Panc1 (cell line): ENCODE data around the gene KAT6B. TPM values are rescaled to one million over a fixed set of nuclear protein-coding genes. Genes with fewer than 3 reads are reported as not detected.

Experiments used
- ATAC-seq: fragments of 200-7000 bp; cut with Tn5 transposase; 2 replicates; pipeline ENCODE4 v1.9.1; 2020; ENCODE audit warnings: mild to moderate bottlenecking, moderate library complexity
- BruUV-seq: library from RNA; stranded (reverse); fragments of 400-500 nt; replicated peaks from 2 replicates; lab custom pipeline; 2021; lab: Mats Ljungman, UMichigan
- CTCF ChIA-PET: fragments of 300-600 bp; sonication (Branson Sonifier 250); formaldehyde crosslinking; loops from one replicate; lab custom pipeline; 2022; ENCODE audit warnings: antibody characterized with exemption; lab: Charles Lee
- POLR2A ChIA-PET: fragments of 300-600 bp; sonication (Branson Sonifier 250); formaldehyde crosslinking; loops from one replicate; lab custom pipeline; 2022; ENCODE audit warnings: antibody characterized with exemption; lab: Charles Lee
- DNase-seq: peaks from one replicate; pipeline ENCODE4 v3.0.0-alpha.2; 2010; ENCODE audit warnings: low read depth, low spot score
- H3K27ac ChIP-seq: 2 replicates; pipeline ENCODE4 v1.5.1; 2011; ENCODE audit warnings: mild to moderate bottlenecking, low read length, inconsistent platforms
- H3K27me3 ChIP-seq: fragments of 200-500 bp; sonication (Bioruptor generic); 2 replicates; pipeline ENCODE4 v1.6.0; 2014; ENCODE audit warnings: low read length, inconsistent platforms; ENCODE audit not compliant: control insufficient read depth, insufficient read depth
- H3K36me3 ChIP-seq: fragments of 200-500 bp; sonication (Bioruptor generic); 2 replicates; pipeline ENCODE4 v1.5.1; 2014; ENCODE audit warnings: inconsistent platforms, mild to moderate bottlenecking, low read length, moderate library complexity; ENCODE audit not compliant: control insufficient read depth, insufficient read depth
- H3K4me1 ChIP-seq: 2 replicates; pipeline ENCODE4 v1.5.1; 2011; ENCODE audit warnings: inconsistent platforms, mild to moderate bottlenecking, low read length, moderate library complexity; ENCODE audit not compliant: control insufficient read depth, insufficient read depth
- H3K4me3 ChIP-seq, 2 experiments: 2 replicates each; pipeline ENCODE4 v1.5.1; 2011 to 2012; ENCODE audit warnings: low read depth in 2 of 2, low read length in 2 of 2, mild to moderate bottlenecking in 2 of 2, inconsistent platforms in 1 of 2, moderate library complexity in 1 of 2
- H3K9me3 ChIP-seq: fragments of 200-500 bp; sonication (Bioruptor generic); 2 replicates; pipeline ENCODE4 v1.5.1; 2014; ENCODE audit warnings: low read depth, mild to moderate bottlenecking, inconsistent platforms, low read length, moderate library complexity; ENCODE audit not compliant: control insufficient read depth, insufficient read depth
- POLR2AphosphoS5 ChIP-seq: IDR thresholded peaks from 2 replicates; pipeline ENCODE4 v1.6.1; 2012; ENCODE audit warnings: mild to moderate bottlenecking, low read depth, low read length, moderate library complexity
- SIN3A ChIP-seq: IDR thresholded peaks from 2 replicates; pipeline ENCODE4 v1.6.1; 2012; ENCODE audit warnings: low read depth, mild to moderate bottlenecking, low read length, moderate library complexity, borderline replicate concordance; ENCODE audit not compliant: insufficient read depth
- TCF7L2 ChIP-seq: IDR thresholded peaks from 2 replicates; pipeline ENCODE4 v1.6.1; 2011; ENCODE audit warnings: mild to moderate bottlenecking, low read depth, low read length, inconsistent platforms
- in situ Hi-C: cut with HindIII; loops from 2 replicates; pipeline ENCODE4 v1.10.0; 2016; ENCODE audit warnings: low sequenced_read_pairs, low pct_unique_long_range_greater_than_20kb
- intact Hi-C: fragments of 100-400 bp; cut with micrococcal nuclease; formaldehyde crosslinking; loops from one replicate; pipeline ENCODE4 v1.10.0; 2022; ENCODE audit not compliant: unreplicated experiment
- total RNA-seq: library from RNA; stranded (reverse); gene quantifications from one replicate; pipeline ENCODE4 v1.2.1, GENCODE V29; 2021; ENCODE audit not compliant: unreplicated experiment
- TF ChIP-seq, protein P1 (sequence below), 2 experiments: IDR thresholded peaks; 2 replicates each; pipeline ENCODE4 v1.6.1; 2011 to 2012; ENCODE audit warnings: low read depth in 2 of 2, control low read depth in 1 of 2, low read length in 1 of 2, mild to moderate bottlenecking in 1 of 2, moderate library complexity in 1 of 2; ENCODE audit not compliant: insufficient read depth in 1 of 2
- TF ChIP-seq, protein P2 (sequence below): fragments of 450-650 bp; IDR thresholded peaks from 2 replicates; pipeline ENCODE4 v1.5.1; 2017; ENCODE audit warnings: mild to moderate bottlenecking

KAT6B gene
- total RNA-seq, 1 experiment from 2014 or later, result 31.1 TPM

DNA sequence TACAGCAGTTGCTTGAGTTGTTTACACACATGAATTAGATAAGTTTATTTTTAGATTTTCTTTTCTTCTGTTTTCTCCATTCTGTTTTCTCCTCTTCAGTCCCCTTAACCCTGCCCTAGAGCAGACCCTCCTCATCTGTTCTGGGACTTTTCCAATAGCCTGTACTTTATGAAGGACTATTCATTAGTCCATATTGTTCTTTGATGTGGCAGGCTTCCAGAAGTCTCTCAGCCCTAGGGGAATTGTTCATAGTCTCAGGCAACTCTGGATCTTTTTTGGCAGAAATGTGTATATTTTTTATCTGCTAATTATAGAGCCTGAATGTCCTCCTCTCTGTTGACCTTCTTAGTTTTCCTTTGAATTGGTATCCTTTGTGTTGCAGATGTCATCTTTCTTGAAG, 25.4 kb downstream of the KAT6B start:
- no peak for ATAC-seq
- ChIA-PET CTCF (no interaction called here), POLR2A (no interaction called here)
- Histone ChIP-seq H3K4me3 (no peak overlapping the region), H3K4me1 (peaks cover 6% of the 10 kb centered on the region; the same call in 1 of the 2 replicates), H3K9me3 (no peaks in the 10 kb centered on the region), H3K36me3 (no peaks in the 10 kb centered on the region), H3K27ac (no peak overlapping the region), H3K27me3 (no peaks in the 10 kb centered on the region)
- TF ChIP-seq, protein P1, sequence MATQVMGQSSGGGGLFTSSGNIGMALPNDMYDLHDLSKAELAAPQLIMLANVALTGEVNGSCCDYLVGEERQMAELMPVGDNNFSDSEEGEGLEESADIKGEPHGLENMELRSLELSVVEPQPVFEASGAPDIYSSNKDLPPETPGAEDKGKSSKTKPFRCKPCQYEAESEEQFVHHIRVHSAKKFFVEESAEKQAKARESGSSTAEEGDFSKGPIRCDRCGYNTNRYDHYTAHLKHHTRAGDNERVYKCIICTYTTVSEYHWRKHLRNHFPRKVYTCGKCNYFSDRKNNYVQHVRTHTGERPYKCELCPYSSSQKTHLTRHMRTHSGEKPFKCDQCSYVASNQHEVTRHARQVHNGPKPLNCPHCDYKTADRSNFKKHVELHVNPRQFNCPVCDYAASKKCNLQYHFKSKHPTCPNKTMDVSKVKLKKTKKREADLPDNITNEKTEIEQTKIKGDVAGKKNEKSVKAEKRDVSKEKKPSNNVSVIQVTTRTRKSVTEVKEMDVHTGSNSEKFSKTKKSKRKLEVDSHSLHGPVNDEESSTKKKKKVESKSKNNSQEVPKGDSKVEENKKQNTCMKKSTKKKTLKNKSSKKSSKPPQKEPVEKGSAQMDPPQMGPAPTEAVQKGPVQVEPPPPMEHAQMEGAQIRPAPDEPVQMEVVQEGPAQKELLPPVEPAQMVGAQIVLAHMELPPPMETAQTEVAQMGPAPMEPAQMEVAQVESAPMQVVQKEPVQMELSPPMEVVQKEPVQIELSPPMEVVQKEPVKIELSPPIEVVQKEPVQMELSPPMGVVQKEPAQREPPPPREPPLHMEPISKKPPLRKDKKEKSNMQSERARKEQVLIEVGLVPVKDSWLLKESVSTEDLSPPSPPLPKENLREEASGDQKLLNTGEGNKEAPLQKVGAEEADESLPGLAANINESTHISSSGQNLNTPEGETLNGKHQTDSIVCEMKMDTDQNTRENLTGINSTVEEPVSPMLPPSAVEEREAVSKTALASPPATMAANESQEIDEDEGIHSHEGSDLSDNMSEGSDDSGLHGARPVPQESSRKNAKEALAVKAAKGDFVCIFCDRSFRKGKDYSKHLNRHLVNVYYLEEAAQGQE (IDR thresholded peaks at IDR 0.05; ENCODE audit: insufficient read depth in 1 of 2, low read depth in 2 of 2, low read length in 1 of 2), result no peak
- TF ChIP-seq SIN3A (no peak), POLR2AphosphoS5 (no peak), TCF7L2 (no peak)
- TF ChIP-seq, protein P2, sequence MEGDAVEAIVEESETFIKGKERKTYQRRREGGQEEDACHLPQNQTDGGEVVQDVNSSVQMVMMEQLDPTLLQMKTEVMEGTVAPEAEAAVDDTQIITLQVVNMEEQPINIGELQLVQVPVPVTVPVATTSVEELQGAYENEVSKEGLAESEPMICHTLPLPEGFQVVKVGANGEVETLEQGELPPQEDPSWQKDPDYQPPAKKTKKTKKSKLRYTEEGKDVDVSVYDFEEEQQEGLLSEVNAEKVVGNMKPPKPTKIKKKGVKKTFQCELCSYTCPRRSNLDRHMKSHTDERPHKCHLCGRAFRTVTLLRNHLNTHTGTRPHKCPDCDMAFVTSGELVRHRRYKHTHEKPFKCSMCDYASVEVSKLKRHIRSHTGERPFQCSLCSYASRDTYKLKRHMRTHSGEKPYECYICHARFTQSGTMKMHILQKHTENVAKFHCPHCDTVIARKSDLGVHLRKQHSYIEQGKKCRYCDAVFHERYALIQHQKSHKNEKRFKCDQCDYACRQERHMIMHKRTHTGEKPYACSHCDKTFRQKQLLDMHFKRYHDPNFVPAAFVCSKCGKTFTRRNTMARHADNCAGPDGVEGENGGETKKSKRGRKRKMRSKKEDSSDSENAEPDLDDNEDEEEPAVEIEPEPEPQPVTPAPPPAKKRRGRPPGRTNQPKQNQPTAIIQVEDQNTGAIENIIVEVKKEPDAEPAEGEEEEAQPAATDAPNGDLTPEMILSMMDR, result no peak
- intact Hi-C loops, result no loop called here
- DNase-seq, result no peak
- BruUV-seq, result no TSS peak
- in situ Hi-C loops, result no loop called here

DNA sequence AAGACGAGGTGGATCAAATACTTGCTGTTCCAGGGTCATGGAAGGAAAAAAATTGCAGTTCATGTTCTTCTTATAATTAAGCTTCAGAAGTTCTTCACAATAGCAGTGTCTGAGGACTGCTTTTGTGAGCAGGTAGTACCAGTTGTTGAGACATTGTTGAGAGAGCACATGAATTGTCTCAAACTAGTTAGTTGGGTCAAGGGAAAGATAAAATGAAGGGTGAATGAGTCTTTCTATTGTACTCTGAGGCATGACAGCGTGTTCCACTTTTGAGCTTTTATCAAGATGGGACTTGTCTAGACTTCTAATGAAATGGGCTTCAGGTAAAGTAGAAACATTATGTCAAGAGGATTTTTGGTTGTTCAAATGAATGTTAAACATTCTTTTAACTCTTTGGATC, 26.0 kb downstream of the KAT6B start:
- intact Hi-C loops, result no loop called here
- CTCF ChIA-PET, result no interaction called here
- no peaks in the 10 kb centered on the region for H3K9me3 ChIP-seq
- in situ Hi-C loops, result no loop called here
- BruUV-seq, result no TSS peak
- TF ChIP-seq TCF7L2 (no peak), SIN3A (no peak), POLR2AphosphoS5 (no peak)
- TF ChIP-seq, protein P2, result no peak
- TF ChIP-seq, protein P1 (IDR thresholded peaks at IDR 0.05; ENCODE audit: insufficient read depth in 1 of 2, low read depth in 2 of 2, low read length in 1 of 2), result no peak
- no peak overlapping the region for H3K4me3 ChIP-seq
- no peaks in the 10 kb centered on the region for H3K27me3 ChIP-seq
- DNase-seq, result no peak
- POLR2A ChIA-PET, result no interaction called here
- H3K4me1 ChIP-seq, result peaks cover 6% of the 10 kb centered on the region; the same call in 1 of the 2 replicates
- no peak overlapping the region for H3K27ac ChIP-seq
- H3K36me3 ChIP-seq, result no peaks in the 10 kb centered on the region
- ATAC-seq, result no peak
